ENCODE data around the gene ECT2L. TPM values are rescaled to one million over a fixed set of nuclear protein-coding genes. Genes with fewer than 3 reads are reported as not detected.
A peak's percentile ranks its signal among the peaks of the same experiment; 100 is the strongest.

Gene ECT2L
- total and polyA plus RNA-seq, 2 of the 13 experiments (the other 11 are each of a cell fraction or from before 2014, with no cell fraction given), result 0.12 TPM; not detected in 1

GRCh38 chr6:138814179-138814834 lies 18.4 kb downstream of the ECT2L start (continued):
- TF ChIP-seq PAXIP1 (CRISPR knock-in tag; conservative IDR thresholded peaks at IDR 0.05) (peak; percentile 89), ZNF839 (CRISPR knock-in tag; IDR thresholded peaks at IDR 0.05; ENCODE audit: borderline replicate concordance) (no peak), KDM3A (CRISPR knock-in tag; IDR thresholded peaks at IDR 0.05; ENCODE audit: low read depth) (no peak), ZNF878 (CRISPR knock-in tag; IDR thresholded peaks at IDR 0.05) (peak; percentile 45; the same call in 1 of the 2 replicates), SAFB2 (CRISPR knock-in tag; IDR thresholded peaks at IDR 0.05; ENCODE audit: borderline replicate concordance, low read depth) (no peak), KDM4B (CRISPR knock-in tag; IDR thresholded peaks at IDR 0.05) (no peak), THAP9 (CRISPR knock-in tag; IDR thresholded peaks at IDR 0.05; ENCODE audit: borderline replicate concordance) (no peak), ZNF33A (CRISPR knock-in tag; IDR thresholded peaks at IDR 0.05; ENCODE audit: borderline replicate concordance) (no peak), BHLHE40 (IDR thresholded peaks at IDR 0.05; ENCODE audit: low read length) (no peak), ATF6 (CRISPR knock-in tag; conservative IDR thresholded peaks at IDR 0.05) (no peak), NR2F2 (IDR thresholded peaks at IDR 0.05; ENCODE audit: borderline replicate concordance, low read depth) (peak; percentile 74), ZBTB25 (CRISPR knock-in tag; IDR thresholded peaks at IDR 0.05) (no peak), ZFP36 (IDR thresholded peaks at IDR 0.05; ENCODE audit: borderline replicate concordance, low read depth, low read length, partially characterized antibody) (no peak), ATF1 (CRISPR knock-in tag; IDR thresholded peaks at IDR 0.05) (peak; percentile 57; the same call in 1 of the 2 replicates), NR2F1 (CRISPR knock-in tag; IDR thresholded peaks at IDR 0.05) (peak in 1 of 2 experiments; percentile 32; a peak in 1 of 4 replicates), ZNF569 (CRISPR knock-in tag; IDR thresholded peaks at IDR 0.05; ENCODE audit: borderline replicate concordance) (no peak), MTA3 (CRISPR knock-in tag; IDR thresholded peaks at IDR 0.05) (no peak), CBX5 (CRISPR knock-in tag; IDR thresholded peaks at IDR 0.05; ENCODE audit: borderline replicate concordance) (no peak), MXI1 (IDR thresholded peaks at IDR 0.05; ENCODE audit: borderline replicate concordance, low read depth, low read length) (no peak)
